GM21526 (cell line): ENCODE results near the gene APBA3.

Experiments
- ATAC-seq: cut with Tn5 transposase; IDR thresholded peaks from one replicate; pipeline ENCODE4 v1.9.1; 2021; ENCODE audit warnings: moderate library complexity; ENCODE audit not compliant: unreplicated experiment, low FRiP score

Gene APBA3

GRCh38 chr19:3790209-3790734, 28.8 kb upstream of the APBA3 start:
- no peak for ATAC-seq

GRCh38 chr19:3788996-3789778, 27.7 kb upstream of the APBA3 start:
- ATAC-seq = no peak

GRCh38 chr19:3785938-3786824, 24.7 kb upstream of the APBA3 start, which contains the start of gene MATK:
Gene MATK, minus strand, starts transcription at chr19:3786381. Its CDS starts 1,246 bp downstream, at chr19:3785135.
- ATAC-seq = no peak

GRCh38 chr19:3785451-3785937, 24.0 kb upstream of the APBA3 start:
- no peak for ATAC-seq

GRCh38 chr19:3784607-3785450, 23.3 kb upstream of the APBA3 start:
- no peak for ATAC-seq

GRCh38 chr19:3783660-3784584, 22.4 kb upstream of the APBA3 start:
- ATAC-seq = no peak

- no peak for ATAC-seq
Measured at GRCh38 chr19:3782903-3783302, 21.4 kb upstream of the APBA3 start.

GRCh38 chr19:3782330-3782729, 20.8 kb upstream of the APBA3 start:
- ATAC-seq = no peak

GRCh38 chr19:3781603-3782002, 20.1 kb upstream of the APBA3 start:
- ATAC-seq = no peak

GRCh38 chr19:3780786-3781304, 19.4 kb upstream of the APBA3 start:
- no peak for ATAC-seq

GRCh38 chr19:3778899-3779723, 17.6 kb upstream of the APBA3 start:
- ATAC-seq = no peak

- no peak for ATAC-seq
Measured at GRCh38 chr19:3778104-3778867, 16.8 kb upstream of the APBA3 start.

- ATAC-seq = no peak
Measured at GRCh38 chr19:3776479-3777040, 15.1 kb upstream of the APBA3 start.

GRCh38 chr19:3775831-3776230, 14.3 kb upstream of the APBA3 start:
- no peak for ATAC-seq

GRCh38 chr19:3775374-3775711, 13.9 kb upstream of the APBA3 start:
- no peak for ATAC-seq

GRCh38 chr19:3774621-3775373, 13.3 kb upstream of the APBA3 start:
- no peak for ATAC-seq
